Right lobe of liver (tissue), 4 donors: ENCODE measurements around the gene GLRA1.

Source experiments
- CTCF ChIP-seq, 4 donors: fragments of 200-600 bp in 3 of 4; fragments of 450-650 bp in 1 of 4; IDR thresholded peaks; one replicate each; pipeline versions ENCODE4 v1.5.1 to v1.8.0; 2016 to 2022; ENCODE audit warnings: antibody characterized with exemption in 4 of 4, mild to moderate bottlenecking in 2 of 4
- POLR2A ChIP-seq: fragments of 450-650 bp; IDR thresholded peaks from one replicate; pipeline ENCODE4 v1.6.1; 2017; ENCODE audit warnings: antibody characterized with exemption, mild to moderate bottlenecking
- donor health status: DM: no; HTN: no; CAD: no.
- donor health status: DM: no; HTN: no; CAD: no.
- donor health status: DM: no; HTN: yes; CAD: no.

GRCh38 chr5:151805414-151806223 is 119.0 kb downstream of the GLRA1 start:
- TF ChIP-seq POLR2A, result no peak
- TF ChIP-seq CTCF (IDR thresholded peaks at IDR 0.05), result no peak
